Measurements from ENCODE around the gene TPBG.

The TPBG gene

DNA sequence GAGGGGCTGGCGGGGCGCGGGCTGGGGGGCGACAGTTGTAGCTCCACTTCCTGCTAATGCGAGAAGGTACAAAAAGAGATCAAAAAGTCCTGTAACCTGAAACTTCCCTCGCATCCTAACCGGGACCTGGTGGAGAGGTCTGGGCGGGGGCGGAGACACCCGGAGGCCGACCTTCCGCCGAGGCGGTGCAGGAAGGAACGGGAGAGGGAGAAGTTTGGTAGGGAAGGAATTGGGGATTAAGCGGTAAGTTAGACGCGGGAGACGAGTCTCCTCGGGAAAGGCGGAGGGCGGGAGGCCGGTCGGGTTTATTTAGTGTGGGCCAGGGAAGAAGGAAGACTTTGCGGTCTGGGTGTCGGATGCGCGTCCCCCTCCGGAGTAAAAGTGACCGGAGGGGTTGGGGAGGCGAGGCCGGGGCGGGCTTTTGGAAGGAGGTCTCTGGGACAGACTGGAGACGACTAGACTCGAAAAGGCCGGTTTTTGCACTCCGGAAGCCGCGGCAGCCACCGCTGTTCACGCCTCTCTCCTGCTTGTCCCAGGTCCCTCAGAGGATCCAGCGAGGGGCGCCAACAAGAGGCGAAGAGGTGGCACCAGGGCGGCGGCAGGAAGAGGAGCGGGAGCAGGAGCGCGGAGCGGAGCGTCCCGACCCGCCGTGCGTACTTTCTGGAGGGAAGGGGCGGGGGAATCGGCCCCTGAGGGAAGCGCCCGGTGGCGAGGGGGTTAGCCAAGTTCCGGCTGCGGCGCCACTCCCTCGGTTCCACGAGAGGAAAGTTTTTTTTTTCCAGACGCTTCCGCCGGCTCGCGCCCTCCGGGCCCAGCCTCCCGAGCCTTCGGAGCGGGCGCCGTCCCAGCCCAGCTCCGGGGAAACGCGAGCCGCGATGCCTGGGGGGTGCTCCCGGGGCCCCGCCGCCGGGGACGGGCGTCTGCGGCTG is 734 bp downstream of the TPBG start (continued):
- TF ChIP-seq ZNF335 (tag by site-specific recombination; conservative IDR thresholded peaks at IDR 0.05) (peak; percentile 88), ZBTB10 (tag by site-specific recombination; IDR thresholded peaks at IDR 0.05) (no peak), ZNF211 (tag by site-specific recombination; IDR thresholded peaks at IDR 0.05; ENCODE audit: low read depth) (no peak), ZNF366 (tag by site-specific recombination; conservative IDR thresholded peaks at IDR 0.05) (peak; percentile 94), ZNF585B (tag by site-specific recombination; IDR thresholded peaks at IDR 0.05) (no peak), KLF1 (tag by site-specific recombination; IDR thresholded peaks at IDR 0.05) (no peak; the same call in none of the 2 replicates), ZNF138 (tag by site-specific recombination; IDR thresholded peaks at IDR 0.05; ENCODE audit: borderline replicate concordance) (no peak), ZNF549 (tag by site-specific recombination; IDR thresholded peaks at IDR 0.05) (no peak), ZNF292 (tag by site-specific recombination; IDR thresholded peaks at IDR 0.05; ENCODE audit: borderline replicate concordance, low read depth) (no peak), SP7 (tag by site-specific recombination; IDR thresholded peaks at IDR 0.05) (peak; percentile 22; the same call in 1 of the 2 replicates), ZBTB1 (tag by site-specific recombination; IDR thresholded peaks at IDR 0.05) (no peak), ZBTB11 (tag by site-specific recombination; conservative IDR thresholded peaks at IDR 0.05; ENCODE audit: low read depth) (peak; percentile 72), EGR2 (tag by site-specific recombination; IDR thresholded peaks at IDR 0.05; ENCODE audit: low read depth) (peak; percentile 77; the same call in 1 of the 2 replicates), ZNF514 (tag by site-specific recombination; IDR thresholded peaks at IDR 0.05) (no peak), RBAK (tag by site-specific recombination; IDR thresholded peaks at IDR 0.05) (no peak), ZNF214 (tag by site-specific recombination; IDR thresholded peaks at IDR 0.05; ENCODE audit: borderline replicate concordance) (no peak), ZNF76 (tag by site-specific recombination; IDR thresholded peaks at IDR 0.05; ENCODE audit: borderline replicate concordance, low read depth) (no peak; the same call in 1 of the 2 replicates), ZNF677 (tag by site-specific recombination; IDR thresholded peaks at IDR 0.05) (no peak), ZXDB (tag by site-specific recombination; IDR thresholded peaks at IDR 0.05) (no peak; the same call in 1 of the 2 replicates), ZNF2 (tag by site-specific recombination; IDR thresholded peaks at IDR 0.05) (no peak; the same call in 1 of the 2 replicates), ZNF248 (tag by site-specific recombination; IDR thresholded peaks at IDR 0.05) (no peak), ZNF114 (tag by site-specific recombination; IDR thresholded peaks at IDR 0.05) (no peak), ZNF341 (tag by site-specific recombination; IDR thresholded peaks at IDR 0.05; ENCODE audit: low read depth) (peak; percentile 99), ZNF777 (tag by site-specific recombination; IDR thresholded peaks at IDR 0.05; ENCODE audit: borderline replicate concordance) (no peak), ZNF629 (tag by site-specific recombination; IDR thresholded peaks at IDR 0.05) (no peak), ZNF571 (tag by site-specific recombination; IDR thresholded peaks at IDR 0.05) (no peak), ZNF596 (tag by site-specific recombination; IDR thresholded peaks at IDR 0.05) (no peak), OVOL3 (tag by site-specific recombination; IDR thresholded peaks at IDR 0.05) (no peak; the same call in 1 of the 2 replicates), ZNF560 (tag by site-specific recombination; IDR thresholded peaks at IDR 0.05; ENCODE audit: borderline replicate concordance) (no peak), ZIC2 (tag by site-specific recombination; IDR thresholded peaks at IDR 0.05) (no peak)
- TF ChIP-seq, protein P1, sequence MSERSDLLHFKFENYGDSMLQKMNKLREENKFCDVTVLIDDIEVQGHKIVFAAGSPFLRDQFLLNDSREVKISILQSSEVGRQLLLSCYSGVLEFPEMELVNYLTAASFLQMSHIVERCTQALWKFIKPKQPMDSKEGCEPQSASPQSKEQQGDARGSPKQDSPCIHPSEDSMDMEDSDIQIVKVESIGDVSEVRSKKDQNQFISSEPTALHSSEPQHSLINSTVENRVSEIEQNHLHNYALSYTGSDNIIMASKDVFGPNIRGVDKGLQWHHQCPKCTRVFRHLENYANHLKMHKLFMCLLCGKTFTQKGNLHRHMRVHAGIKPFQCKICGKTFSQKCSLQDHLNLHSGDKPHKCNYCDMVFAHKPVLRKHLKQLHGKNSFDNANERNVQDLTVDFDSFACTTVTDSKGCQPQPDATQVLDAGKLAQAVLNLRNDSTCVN (tag by site-specific recombination; optimal IDR thresholded peaks at IDR 0.05) = peak; percentile 73

All from HEK293 (cell line).